A549 (cell line): ENCODE data around the gene DCTN3. TPM values are rescaled to one million over a fixed set of nuclear protein-coding genes. Genes with fewer than 3 reads are reported as not detected.
A peak's percentile ranks its signal among the peaks of the same experiment; 100 is the strongest.

Experiments
- ATAC-seq, 2 experiments: fragments of 200-7000 bp in 1 of 2; fragments of >200 bp in 1 of 2; cut with Nextera tagmentation in 1 of 2; cut with Tn5 transposase in 1 of 2; 3 replicates each; pipeline versions ENCODE4 v1.8.0 to v1.9.1; 2018 to 2020; ENCODE audit warnings: mild to moderate bottlenecking in 1 of 2, moderate library complexity in 1 of 2
- CTCF ChIA-PET: fragments of 300-600 bp; sonication (Branson Sonifier 250); formaldehyde crosslinking; extraction: SDS; loops from one replicate; lab custom pipeline; 2021; ENCODE audit warnings: antibody characterized with exemption, inconsistent platforms; lab: Yijun Ruan, JAX
- POLR2A ChIA-PET: fragments of 350-600 bp; formaldehyde crosslinking; extraction: SDS; loops from one replicate; lab custom pipeline; 2021; ENCODE audit warnings: antibody characterized with exemption, inconsistent platforms; lab: Yijun Ruan, JAX
- DNase-seq, 2 experiments: peaks; one replicate each; pipeline versions ENCODE4 v3.0.0 to v3.0.0-alpha.2; 2011 to 2016; ENCODE audit warnings: low read depth in 1 of 2, low spot score in 1 of 2
- FAIRE-seq: peaks from 2 replicates; lab custom pipeline; 2011; peaks lifted over from hg19 to GRCh38; lab: Jason Lieb, UNC
- H3K27ac ChIP-seq, 2 experiments: fragments of >200 bp; sonication (Bioruptor Twin); formaldehyde crosslinking; 3 replicates each; pipeline ENCODE4 v1.5.1; 2016 to 2017
- H3K4me1 ChIP-seq: fragments of >200 bp; sonication (Bioruptor Twin); formaldehyde crosslinking; 3 replicates; pipeline ENCODE4 v1.6.1; 2016
- H3K4me2 ChIP-seq: fragments of >200 bp; sonication (Bioruptor Twin); formaldehyde crosslinking; 3 replicates; pipeline ENCODE4 v1.6.1; 2016
- H3K4me3 ChIP-seq: fragments of >200 bp; sonication (Bioruptor Twin); formaldehyde crosslinking; 3 replicates; pipeline ENCODE4 v1.5.1; 2016
- H3K9me3 ChIP-seq: fragments of >200 bp; sonication (Bioruptor Twin); formaldehyde crosslinking; 3 replicates; pipeline ENCODE4 v1.6.1; 2016
- CBX2 ChIP-seq: fragments of 200-600 bp; sonication (generic); IDR thresholded peaks from 2 replicates; pipeline ENCODE4 v1.6.1; 2016; ENCODE audit warnings: low read depth, mild to moderate bottlenecking, borderline replicate concordance
- EHF ChIP-seq: fragments of 250-450 bp; sonication (Bioruptor Pico); IDR thresholded peaks from 2 replicates; pipeline ENCODE4 v1.5.0; 2020; ENCODE audit warnings: mild to moderate bottlenecking
- EP300 ChIP-seq, 2 experiments: fragments of >200 bp; sonication (Bioruptor Twin); formaldehyde crosslinking; IDR thresholded peaks; 2 replicates in 1 of 2; 3 replicates in 1 of 2; pipeline ENCODE4 v1.6.1; 2016 to 2017
- ESRRA ChIP-seq: fragments of 150-350 bp; IDR thresholded peaks from 2 replicates; pipeline ENCODE4 v1.6.1; 2014; ENCODE audit warnings: mild to moderate bottlenecking, low read length, borderline replicate concordance
- FOSL2 ChIP-seq, 2 experiments: fragments of 450-650 bp in 1 of 2; fragments of >200 bp in 1 of 2; sonication (Bioruptor Twin) in 1 of 2; formaldehyde crosslinking; IDR thresholded peaks; 2 replicates each; pipeline versions ENCODE4 v1.5.0 to v1.6.1; 2016 to 2020; ENCODE audit warnings: mild to moderate bottlenecking in 1 of 2, moderate library complexity in 1 of 2
- GATA3 ChIP-seq: IDR thresholded peaks from 2 replicates; pipeline ENCODE4 v1.6.1; 2012; ENCODE audit warnings: borderline replicate concordance
- HEYL ChIP-seq: fragments of 250-450 bp; sonication (Bioruptor Pico); IDR thresholded peaks from 2 replicates; pipeline ENCODE4 v1.8.0; 2021; ENCODE audit warnings: mild to moderate bottlenecking, moderate library complexity
- HOXB5 ChIP-seq: fragments of 250-450 bp; sonication (Bioruptor Pico); IDR thresholded peaks from 2 replicates; pipeline ENCODE4 v1.5.0; 2020; ENCODE audit warnings: mild to moderate bottlenecking, moderate library complexity
- JUN ChIP-seq, 2 experiments: fragments of >200 bp; sonication (Bioruptor Twin); formaldehyde crosslinking; IDR thresholded peaks; 2 replicates in 1 of 2; 3 replicates in 1 of 2; pipeline ENCODE4 v1.6.1; 2016 to 2017
- MAZ ChIP-seq: fragments of 150-350 bp; IDR thresholded peaks from 2 replicates; pipeline ENCODE4 v1.6.1; 2014; ENCODE audit warnings: antibody characterized with exemption, low read depth, low read length, borderline replicate concordance
- NR3C1 ChIP-seq: fragments of >200 bp; sonication (Bioruptor Twin); formaldehyde crosslinking; IDR thresholded peaks from 3 replicates; pipeline ENCODE4 v1.6.1; 2017
- PBX3 ChIP-seq: IDR thresholded peaks from 2 replicates; pipeline ENCODE4 v1.6.1; 2012
- PHF8 ChIP-seq: fragments of 200-600 bp; sonication (generic); IDR thresholded peaks from 2 replicates; pipeline ENCODE4 v1.6.1; 2016; ENCODE audit warnings: low read depth, mild to moderate bottlenecking, antibody characterized with exemption, moderate library complexity, borderline replicate concordance
- POLR2A ChIP-seq: IDR thresholded peaks from 2 replicates; pipeline ENCODE4 v1.6.1; 2012; ENCODE audit warnings: mild to moderate bottlenecking, low read length
- USF2 ChIP-seq: fragments of 450-650 bp; IDR thresholded peaks from 2 replicates; pipeline ENCODE4 v1.6.1; 2014; ENCODE audit warnings: antibody characterized with exemption
- ZC3H11A ChIP-seq: fragments of 450-650 bp; IDR thresholded peaks from 2 replicates; pipeline ENCODE4 v1.6.1; 2014; ENCODE audit warnings: antibody characterized with exemption, mild to moderate bottlenecking
- ZFP36 ChIP-seq: fragments of 450-650 bp; IDR thresholded peaks from 2 replicates; pipeline ENCODE4 v1.6.1; 2014; ENCODE audit warnings: borderline replicate concordance; ENCODE audit not compliant: partially characterized antibody
- WGBS: methylation state at CpG from one replicate; pipeline ENCODE4 v1.1.6; 2017; ENCODE audit errors: missing lambda C conversion rate; 5-methylcytosine and 5-hydroxymethylcytosine counted together
- polyA plus RNA-seq, 4 experiments: library from polyadenylated mRNA; depleted of rRNA in 3 of 4; stranded (reverse); fragments of >200 nt; fragmentation: RNase III in 1 of 4; extraction: RNeasy Plus Mini Kit Qiagen cat#74134 plus additional on column Dnase treatment in 1 of 4; gene quantifications; 2 replicates in 3 of 4; 3 replicates in 1 of 4; pipeline ENCODE4 v1.2.3, GENCODE V29; 2011 to 2017
- TF ChIP-seq, protein P1 (sequence below): fragments of >200 bp; sonication (Bioruptor Twin); formaldehyde crosslinking; IDR thresholded peaks from 3 replicates; pipeline ENCODE4 v1.6.1; 2016
- TF ChIP-seq, protein P2 (sequence below): IDR thresholded peaks from 2 replicates; pipeline ENCODE4 v1.6.1; 2012

The DCTN3 gene
- polyA plus RNA-seq, 2 of the 4 experiments (the other 2 are of a cell fraction), result 74.3 to 92.9 TPM

GRCh38 chr9:34652602-34653000, 32.3 kb upstream of the DCTN3 start (continued):
- no peak for TF ChIP-seq CBX2
- TF ChIP-seq, protein P1, sequence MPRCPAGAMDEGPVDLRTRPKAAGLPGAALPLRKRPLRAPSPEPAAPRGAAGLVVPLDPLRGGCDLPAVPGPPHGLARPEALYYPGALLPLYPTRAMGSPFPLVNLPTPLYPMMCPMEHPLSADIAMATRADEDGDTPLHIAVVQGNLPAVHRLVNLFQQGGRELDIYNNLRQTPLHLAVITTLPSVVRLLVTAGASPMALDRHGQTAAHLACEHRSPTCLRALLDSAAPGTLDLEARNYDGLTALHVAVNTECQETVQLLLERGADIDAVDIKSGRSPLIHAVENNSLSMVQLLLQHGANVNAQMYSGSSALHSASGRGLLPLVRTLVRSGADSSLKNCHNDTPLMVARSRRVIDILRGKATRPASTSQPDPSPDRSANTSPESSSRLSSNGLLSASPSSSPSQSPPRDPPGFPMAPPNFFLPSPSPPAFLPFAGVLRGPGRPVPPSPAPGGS, result no peak
- TF ChIP-seq POLR2A, result no peak
- no peak for TF ChIP-seq USF2
- TF ChIP-seq PHF8, result no peak
- no peak for TF ChIP-seq GATA3

DNA sequence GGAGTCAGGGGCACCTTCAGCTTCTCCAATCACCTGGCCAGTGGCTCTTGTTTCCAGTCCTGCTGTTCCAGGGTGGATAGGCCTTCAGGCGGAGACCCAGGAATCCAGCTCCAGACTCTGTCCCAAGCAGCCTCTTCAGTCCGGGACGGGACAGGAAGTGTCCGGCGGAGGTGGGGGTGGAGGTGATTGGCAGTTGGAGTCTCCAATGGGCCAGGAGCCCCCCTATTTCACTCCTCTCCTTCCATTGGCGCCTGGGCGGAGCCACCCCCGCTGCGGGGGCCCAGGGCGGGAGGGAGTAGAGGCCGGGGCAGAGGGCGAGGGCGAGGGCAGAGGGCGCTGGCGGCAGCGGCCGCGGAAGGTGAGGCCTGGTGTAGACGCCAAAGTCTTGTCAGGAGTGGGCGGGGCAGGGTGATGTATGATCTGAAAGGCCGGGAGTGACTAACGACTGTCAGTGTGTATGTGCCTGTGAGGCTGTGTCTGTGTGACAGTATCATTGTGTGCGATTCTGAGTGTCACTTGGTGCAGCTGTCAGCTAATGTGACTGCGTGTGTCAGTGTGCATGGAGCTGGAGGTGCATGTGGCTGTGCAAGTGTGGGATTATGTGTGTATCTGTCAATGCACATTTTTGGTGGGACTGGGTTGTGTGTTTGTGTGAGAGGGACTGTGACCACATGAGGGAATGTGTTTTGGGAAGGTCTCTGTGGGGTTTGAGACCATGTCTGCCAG, 31.7 kb upstream of the DCTN3 start, which contains the start of gene IL11RA:
TSS of gene IL11RA (plus strand) at position 310 of the 726 bp plus-strand sequence. CDS start 3,033 bp downstream, outside the sequence.
- peaks cover 28% of the 10 kb centered on the region for H3K4me1 ChIP-seq
- H3K27ac ChIP-seq, result peak within 1 kb of the TSS; percentile 77 to 89
- H3K4me3 ChIP-seq, result peak within 1 kb of the TSS; percentile 37
- POLR2A ChIA-PET, result interaction anchor here (1.0 to 2.1 kb wide), 3 partner anchors 10 to 15 kb away, joined by 3 to 8 read pairs (median 6); partner anchors contain the start of genes CCL27 and SIGMAR1
- 0% methylated on average over 15 of the region's 24 CpGs for WGBS
- no peaks in the 10 kb centered on the region for H3K9me3 ChIP-seq
- DNase-seq (peak; percentile 89 to 91), FAIRE-seq (no peak), ATAC-seq (peak; percentile 81 to 94)
- TF ChIP-seq HOXB5 (CRISPR knock-in tag) (peak; percentile 69; the same call in 1 of the 2 replicates), FOSL2 (IDR thresholded peaks at IDR 0.05) (no peak), FOSL2 (CRISPR knock-in tag; IDR thresholded peaks at IDR 0.05) (0 out of 2 replicates have a peak, but pooled peaks have one; percentile 24), EHF (no peak), ESRRA (no peak), POLR2A (peak; percentile 55), ZFP36 (no peak), JUN (IDR thresholded peaks at IDR 0.05) (peak in 1 of 2 experiments; percentile 54; a peak in 2 of 5 replicates), PBX3 (peak; percentile 92)
- TF ChIP-seq, protein P2, sequence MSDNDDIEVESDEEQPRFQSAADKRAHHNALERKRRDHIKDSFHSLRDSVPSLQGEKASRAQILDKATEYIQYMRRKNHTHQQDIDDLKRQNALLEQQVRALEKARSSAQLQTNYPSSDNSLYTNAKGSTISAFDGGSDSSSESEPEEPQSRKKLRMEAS, result peak; percentile 54; the same call in 1 of the 2 replicates
- H3K4me2 ChIP-seq, result peak within 1 kb of the TSS; percentile 76
- CTCF ChIA-PET, result interaction anchor here (0.6 to 22.6 kb wide), 6 partner anchors 9 to 610 kb away, joined by 3 to 288 read pairs (median 4); partner anchors contain the start of genes CCL27 and SIGMAR1

- Histone ChIP-seq H3K4me2 (peak overlapping the region; percentile 76), H3K9me3 (no peaks in the 10 kb centered on the region), H3K4me1 (peaks cover 28% of the 10 kb centered on the region), H3K27ac (peak overlapping the region; percentile 77 to 89), H3K4me3 (peak overlapping the region; percentile 37)
- TF ChIP-seq MAZ (no peak), EP300 (IDR thresholded peaks at IDR 0.05) (no peak), HEYL (CRISPR knock-in tag) (no peak), NR3C1 (no peak), CBX2 (no peak), USF2 (no peak), ZC3H11A (no peak)
- TF ChIP-seq, protein P1, result no peak
- DNase-seq, result no peak
- 56% methylated on average over 4 of the region's 4 CpGs for WGBS
- ATAC-seq, result no peak
- no peak for FAIRE-seq
- CTCF ChIA-PET, result interaction anchor here (0.9 to 22.6 kb wide), 5 partner anchors 10 to 51 kb away, joined by 3 to 288 read pairs (median 14); partner anchors contain the start of genes CCL27 and SIGMAR1
- POLR2A ChIA-PET, result interaction anchor here (1.0 to 2.1 kb wide), 3 partner anchors 11 to 14 kb away, joined by 3 to 8 read pairs (median 6); partner anchors contain the start of genes CCL27 and SIGMAR1
Measured at GRCh38 chr9:34651321-34651720, 31.0 kb upstream of the DCTN3 start.
